ENCODE data around the gene PTPN4.
A peak's percentile ranks its signal among the peaks of the same experiment; 100 is the strongest.

Gene PTPN4

DNA sequence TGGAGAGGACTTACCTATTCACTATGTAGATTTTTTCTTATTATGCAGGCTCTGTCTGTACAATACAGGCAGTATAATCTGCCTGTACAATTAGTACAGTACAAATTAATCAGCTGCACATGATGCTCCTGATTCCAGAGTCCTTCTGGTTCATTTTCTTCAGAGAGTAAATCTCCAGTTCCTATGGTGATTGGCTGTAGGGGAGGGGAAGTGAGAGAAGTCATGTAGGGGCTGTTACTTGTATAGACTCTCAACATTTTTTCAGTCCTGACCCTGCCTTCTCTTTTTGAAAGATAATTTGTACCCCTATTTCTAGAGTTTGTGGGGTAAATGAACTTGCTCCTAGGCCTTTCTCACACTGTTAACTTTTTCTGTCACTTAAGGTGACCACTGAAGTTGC is 54.5 kb downstream of the PTPN4 start:
- DNase-seq, result no peak

DNA sequence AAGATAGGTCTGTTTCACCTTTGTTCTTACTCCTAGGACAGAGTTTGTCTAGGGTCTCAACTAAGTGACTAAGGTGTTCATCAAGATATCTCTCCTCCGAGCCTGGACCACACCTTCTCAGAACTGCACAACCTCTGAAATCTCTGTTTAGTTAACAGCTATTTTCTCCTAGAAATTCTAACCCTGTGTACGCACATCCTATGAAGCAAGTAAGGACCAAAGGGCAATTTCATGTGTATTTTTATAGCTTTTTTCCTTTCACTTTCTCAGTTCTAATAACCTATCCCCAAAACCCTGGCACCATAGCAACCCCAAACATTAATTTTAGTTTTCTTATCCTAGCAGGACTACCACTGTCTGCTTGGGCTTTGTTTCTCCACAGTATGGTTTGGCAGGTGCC is 59.1 kb downstream of the PTPN4 start:
- no peak for DNase-seq

DNA sequence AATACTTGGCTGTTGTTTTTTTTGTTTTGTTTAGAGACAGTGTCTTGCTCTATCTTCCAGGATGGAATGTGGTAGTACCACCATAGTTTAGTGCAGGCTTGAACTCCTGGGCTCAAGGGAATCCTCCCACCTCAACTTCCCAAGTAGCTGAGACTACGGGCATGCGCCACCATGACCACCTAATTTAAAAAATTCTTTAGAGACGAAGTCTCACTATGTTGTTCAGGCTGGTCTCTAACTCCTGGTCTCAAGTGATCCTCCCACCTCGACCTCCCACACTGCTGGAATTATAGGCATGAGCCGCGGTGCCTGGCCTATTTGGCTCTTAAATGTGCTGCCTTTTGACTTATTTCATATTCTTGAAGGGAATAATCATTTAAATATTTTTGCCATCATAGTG is 60.1 kb downstream of the PTPN4 start:
- DNase-seq, result no peak

DNA sequence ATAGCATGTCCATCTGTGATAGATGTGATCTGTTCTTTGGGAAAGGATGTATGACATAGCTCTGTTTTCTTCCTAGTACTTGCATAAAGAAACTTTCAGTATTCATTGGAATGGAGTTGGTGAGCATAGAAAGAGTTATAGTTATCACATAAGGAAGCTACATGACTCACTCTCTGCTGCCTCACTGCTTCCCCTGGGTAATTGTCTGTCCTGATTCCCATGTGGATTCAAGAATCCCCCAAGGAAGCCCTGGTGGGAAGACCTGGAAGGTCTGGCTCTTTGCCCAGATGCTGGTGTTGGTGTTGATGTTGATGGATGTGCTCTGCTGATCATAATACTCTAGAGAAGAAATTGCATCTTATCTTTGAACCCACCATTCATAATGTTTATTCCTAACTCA is 60.6 kb downstream of the PTPN4 start:
- DNase-seq, result no peak

DNA sequence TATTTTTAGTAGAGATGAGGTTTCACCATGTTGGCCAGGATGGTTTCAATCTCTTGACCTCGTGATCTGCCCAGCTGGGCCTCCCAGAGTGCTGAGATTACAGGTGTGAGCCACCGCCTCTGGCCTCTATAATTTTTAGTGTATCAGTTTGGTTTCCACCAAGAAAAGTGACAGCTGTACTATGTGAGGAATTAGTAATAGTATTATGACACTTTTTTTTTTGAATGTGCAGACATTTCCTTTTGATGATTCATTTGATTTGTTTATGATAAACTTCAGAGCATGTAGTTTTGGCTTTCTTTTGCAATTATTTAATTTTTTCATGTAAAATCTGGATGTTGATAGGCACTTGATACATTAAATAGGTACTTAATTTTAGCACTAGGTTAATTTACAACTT is 61.5 kb downstream of the PTPN4 start:
- DNase-seq, result no peak

DNA sequence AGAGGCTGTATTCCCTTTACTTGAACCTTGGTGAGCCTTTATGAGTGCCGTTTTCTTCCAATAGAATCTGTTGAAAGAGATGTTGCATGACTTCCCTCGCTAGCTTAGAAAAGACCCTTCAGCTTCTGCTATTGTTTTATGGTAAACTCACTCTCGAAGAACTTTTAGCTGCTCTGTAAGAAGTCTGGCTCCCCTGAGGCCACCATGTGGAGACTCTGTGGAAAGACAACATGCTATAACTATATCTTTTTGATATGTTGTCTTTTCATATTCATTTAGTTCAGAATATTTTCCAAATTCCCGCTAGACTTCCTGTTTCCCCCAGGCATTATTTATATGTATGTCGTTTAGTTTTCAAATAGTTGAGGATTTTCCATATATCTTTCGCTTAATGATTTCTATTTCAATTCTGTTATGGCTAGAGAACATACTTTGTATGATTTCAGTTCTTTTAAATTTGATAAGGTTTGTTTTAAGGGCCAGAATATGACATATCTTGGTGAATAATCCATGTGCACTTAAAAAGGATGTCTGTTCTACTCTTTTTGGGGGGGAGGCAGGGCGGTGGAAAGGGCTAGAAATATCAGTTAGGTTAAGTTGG is 64.1 kb downstream of the PTPN4 start:
- DNase-seq, result no peak

DNA sequence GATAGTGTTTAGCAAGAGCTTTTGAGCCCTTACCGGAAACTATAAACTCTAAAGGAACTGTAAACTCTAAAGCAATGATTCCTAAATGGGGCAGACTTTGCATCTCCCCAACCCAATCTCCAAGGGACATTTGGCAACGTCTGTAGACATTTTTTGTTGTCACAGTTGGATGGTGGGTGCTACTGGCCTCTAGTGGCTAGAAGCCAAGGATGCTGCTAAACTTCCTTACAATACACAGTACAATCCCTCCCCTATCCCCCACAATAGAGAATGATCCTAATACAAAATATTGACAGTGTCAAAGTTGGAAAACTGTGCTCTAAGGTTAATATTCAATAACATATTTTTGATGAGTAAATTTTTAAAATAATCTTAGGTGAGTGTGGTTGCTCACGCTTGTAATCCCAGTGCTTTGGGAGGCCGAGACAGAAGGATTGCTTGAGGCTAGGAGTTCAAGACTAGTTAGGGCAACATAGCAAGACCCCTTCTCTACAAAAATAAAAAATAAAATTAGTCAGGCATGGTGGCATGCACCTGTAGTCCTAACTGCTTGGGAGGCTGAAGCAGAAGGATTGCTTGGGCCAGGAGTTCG is 66.7 kb downstream of the PTPN4 start:
- no peak for DNase-seq

DNA sequence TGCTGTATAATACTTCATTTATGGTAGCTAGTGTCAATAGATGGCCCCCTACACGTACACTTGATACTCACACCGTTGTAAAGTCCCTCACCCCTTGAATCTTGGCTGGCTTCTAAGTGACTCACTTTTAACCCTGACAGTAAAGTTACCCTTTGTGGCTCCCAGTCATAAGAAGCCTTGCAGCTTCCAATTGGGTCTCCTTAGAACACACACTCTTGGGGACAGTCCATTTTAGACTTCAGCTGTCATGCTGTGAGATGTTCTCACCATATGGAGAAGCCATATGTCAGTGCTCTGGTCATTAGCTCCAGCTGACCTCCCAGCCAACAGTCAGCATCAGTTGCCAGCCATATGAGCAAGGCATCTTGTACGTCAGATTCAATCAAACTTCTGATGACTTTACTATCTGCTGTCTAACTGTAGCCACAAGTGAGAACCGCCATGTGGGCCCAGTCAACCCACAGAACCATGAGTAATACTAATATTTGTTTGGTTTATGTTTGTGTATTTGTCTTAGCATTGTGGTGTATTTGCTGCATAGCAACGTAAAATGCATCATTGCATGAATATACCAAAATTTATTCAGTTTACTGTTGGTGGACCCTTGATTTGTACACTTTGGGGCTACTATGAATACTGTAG is 68.3 kb downstream of the PTPN4 start:
- no peak for DNase-seq

DNA sequence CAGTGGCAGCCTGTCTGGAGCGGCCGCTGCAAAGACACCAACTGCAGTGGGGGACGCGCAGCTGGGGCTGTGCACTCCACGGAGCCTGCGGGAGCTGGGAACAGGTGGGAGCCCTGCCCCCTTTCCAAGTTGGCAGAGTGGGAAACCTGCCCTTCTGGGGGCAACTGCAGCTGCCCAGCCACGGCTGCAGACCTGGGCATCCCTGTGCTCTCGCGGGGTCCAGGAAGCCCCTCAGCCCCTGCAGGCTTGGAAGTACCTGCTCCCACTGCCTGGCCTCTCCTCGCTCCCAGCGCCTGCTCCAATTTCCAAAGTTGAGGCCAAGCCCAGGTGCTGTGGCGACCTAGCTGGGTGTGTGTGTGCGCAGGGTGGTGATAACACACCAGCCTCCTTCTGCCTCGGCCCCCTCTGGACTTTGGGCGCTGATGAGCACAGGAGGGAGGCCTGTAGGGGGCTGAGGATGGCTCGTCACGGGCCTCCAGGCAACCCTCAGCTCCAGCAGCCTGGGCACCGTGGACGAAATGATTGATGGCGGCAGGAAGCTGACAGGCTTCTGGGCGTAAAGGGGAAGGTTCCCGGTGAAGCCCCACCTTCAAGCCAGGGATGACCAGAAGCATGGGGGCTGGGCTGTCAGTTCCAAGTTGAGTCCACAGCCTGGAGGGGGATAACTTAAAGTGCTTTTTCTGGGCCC is 76.9 kb downstream of the PTPN4 start:
- DNase-seq, result no peak

DNA sequence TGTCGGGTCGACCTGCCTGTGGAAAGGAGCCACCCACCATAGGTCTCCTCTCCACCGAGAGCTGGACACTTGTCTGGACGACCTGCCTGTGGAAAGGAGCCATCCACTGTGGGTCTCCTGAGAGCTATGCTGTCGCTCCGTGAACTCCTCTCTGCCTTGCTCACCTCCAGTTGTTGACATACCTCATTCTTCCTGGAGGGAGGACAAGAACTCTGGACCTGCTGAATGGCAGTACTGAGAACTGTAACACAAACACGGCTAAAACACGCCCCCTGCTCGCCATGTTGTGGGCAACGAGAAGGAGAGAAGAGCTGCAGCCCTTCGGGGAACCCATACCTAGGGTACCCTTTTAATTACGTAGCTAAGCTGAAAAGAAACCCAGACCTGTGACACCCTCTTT is 77.6 kb downstream of the PTPN4 start:
- DNase-seq, result no peak

DNA sequence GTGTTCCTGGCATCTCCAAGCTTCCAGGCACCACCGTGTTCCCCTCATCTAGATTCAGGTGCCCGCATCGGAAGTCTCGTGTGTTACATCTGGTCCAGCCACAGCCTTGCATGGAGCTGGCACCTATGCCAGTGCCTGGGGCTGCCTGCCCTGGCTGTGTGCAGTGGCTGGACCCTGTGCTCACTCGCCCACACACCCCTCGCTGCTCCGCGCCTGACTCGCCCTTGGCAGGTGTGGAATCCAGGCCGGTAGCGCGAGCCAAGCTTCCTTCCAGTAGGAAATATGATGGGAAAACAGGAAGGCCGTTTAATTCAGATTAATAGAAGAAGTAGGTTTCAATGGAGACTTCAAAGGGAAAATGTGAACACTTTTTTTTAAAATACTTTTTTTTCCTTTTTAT is 78.0 kb downstream of the PTPN4 start:
- no peak for DNase-seq

DNA sequence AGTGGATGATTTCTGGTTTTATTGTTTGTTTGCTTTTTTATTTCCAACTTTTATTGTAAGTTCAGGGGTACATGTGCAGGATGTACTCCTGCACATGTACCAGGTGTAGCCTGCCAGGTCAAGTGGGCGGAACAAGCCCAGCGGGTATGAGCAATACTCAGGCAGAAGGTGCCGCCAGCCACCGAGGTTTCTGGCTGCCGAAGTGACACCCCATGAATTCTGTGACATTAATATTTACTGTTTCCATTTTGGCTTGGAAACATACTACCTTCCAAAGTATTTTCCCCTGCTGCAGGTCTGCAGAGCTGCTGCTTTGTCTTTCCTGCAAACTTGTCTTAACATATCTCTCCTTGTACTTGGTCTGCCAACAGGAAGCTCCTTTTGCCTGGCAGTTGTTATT is 78.5 kb downstream of the PTPN4 start:
- peak; percentile 19 for DNase-seq

DNA sequence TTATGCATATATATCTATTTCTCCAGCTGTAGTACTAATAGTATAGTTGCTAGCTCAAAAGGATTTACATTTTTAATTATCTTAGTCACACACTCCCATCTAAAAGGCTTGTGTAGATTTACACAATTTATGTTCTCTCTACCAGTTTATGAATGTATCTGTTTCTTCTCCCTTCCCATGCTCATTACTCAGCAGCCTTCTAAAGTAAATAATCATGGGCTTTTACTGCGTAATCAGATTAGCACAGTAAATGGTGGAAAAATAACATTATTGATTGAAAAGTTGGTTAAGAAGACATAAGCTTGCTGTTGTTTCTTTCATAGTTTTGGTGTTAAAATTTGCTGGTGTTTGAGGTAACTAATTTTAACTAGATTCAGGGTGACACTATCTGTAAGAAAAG is 81.8 kb downstream of the PTPN4 start:
- DNase-seq, result no peak

DNA sequence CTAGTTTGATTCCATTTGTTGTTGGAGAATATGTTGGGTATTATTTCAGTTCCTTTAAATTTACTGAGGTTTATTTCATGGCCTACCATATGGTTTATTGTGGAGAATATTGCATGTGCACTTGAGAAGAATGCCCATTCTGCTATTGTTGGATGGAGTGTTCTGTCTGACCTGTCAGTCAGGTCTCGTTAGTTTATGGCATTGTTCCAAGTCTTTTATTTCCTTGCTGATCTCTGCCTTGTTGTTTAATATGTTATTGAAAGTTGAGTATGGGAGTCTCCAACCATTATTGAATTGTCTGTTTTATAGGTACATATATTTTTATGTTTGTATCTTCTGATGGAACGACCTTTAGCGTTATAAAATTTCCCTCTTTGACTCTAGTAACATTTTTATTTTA is 86.3 kb downstream of the PTPN4 start:
- no peak for DNase-seq

DNA sequence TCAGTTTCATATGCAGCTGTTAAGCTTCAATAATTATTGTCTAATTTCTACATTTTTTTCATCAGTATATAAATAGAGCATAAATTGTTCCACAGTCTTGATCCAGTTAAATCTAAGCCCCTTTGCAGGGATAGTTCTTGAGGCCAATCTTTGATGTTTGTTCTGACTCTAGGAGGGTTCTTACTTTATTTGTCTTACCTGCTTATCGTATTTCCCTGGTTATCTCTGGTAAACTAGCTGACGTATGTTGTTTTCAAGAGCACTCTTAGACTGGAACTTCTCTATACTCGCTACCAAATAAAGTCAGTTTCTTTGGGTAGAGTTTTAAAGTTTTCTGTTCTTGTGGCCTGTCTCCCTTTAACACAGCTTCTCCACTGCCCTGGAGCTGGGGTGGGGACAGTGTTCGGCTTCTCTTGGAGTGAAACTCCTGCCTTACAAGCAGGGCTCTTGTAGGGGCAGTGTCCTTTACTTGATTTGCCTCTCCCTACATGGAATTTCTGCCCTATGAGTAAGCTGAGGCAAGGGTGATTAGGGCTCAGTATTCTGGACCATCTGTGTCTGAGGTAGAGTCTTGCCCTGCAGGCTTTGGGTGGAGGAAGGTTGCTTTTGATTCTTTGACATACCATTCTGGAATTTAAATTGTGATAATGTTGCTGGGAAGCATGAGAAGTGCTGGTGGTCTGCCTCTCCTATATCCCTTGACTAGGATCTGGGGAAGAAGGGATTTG is 90.3 kb downstream of the PTPN4 start:
- DNase-seq, result no peak

DNA sequence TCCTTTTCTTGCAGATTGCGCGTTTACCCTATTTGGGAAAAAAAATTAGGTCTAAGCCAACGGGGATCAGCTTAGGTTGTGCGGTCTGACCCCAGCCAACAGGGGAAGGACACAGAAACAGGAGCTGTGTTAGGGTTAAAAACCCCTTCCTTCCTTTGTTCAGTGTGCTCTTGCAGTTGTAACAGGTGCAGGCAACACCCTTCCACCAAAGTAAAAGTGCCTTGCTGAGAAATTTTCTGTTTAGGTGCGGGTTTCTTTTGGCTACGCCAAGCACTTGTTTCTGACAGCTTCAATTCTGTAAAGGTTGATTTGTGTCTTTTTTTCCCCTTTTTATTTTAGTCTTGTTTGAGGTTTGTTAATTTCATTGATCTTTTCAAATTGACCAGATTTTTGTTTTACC is 92.5 kb downstream of the PTPN4 start:
- no peak for DNase-seq

DNA sequence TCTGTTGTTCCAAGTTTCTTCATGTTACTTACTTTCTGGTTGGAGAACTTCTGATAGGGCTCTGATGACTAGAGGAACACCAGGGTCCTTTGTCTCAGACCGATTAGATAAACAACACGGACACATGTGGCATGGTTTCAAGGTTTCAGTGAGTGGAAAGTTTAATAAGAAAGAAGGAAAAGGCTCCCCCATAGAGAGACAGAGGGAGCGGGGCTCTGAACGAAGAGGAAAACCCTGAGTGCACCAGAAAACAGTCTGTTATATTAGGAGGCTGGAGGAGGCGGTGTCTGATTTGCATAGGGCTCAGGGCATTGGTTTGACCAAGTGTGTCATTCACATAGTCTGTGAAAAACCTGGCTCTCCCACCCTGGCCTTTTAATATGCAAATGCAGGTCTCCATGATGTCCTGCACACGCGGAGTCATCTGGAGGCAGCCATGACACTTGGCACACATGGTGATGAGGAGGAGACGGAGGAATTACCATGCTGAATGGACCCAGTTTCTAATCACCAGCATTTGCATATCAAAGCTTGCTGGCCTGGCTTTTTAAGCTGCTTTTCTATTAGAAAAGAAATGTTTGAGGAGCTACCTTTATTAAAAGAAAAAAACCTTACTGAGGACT is 94.2 kb downstream of the PTPN4 start:
- DNase-seq, result no peak

DNA sequence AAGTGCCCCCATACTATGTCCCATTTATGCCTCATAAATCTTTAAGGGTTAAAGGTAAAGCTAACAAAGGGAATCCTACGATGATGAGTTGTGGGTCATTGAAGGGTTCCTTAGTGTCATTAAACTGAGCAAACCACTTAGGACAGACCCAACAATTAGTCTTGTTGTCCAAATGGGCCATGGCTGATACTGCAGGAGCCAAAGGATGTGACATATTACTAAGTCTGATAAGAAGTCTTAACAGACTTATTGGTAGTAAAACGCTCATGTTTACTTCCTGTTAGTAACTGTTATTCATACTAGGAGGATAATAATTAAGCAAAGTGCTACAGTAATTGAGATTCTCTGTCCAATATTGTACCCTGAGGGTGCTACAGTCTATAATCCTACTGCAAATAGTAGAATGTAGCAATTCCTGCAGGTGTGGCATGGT is 96.8 kb downstream of the PTPN4 start:
- no peak for DNase-seq

DNA sequence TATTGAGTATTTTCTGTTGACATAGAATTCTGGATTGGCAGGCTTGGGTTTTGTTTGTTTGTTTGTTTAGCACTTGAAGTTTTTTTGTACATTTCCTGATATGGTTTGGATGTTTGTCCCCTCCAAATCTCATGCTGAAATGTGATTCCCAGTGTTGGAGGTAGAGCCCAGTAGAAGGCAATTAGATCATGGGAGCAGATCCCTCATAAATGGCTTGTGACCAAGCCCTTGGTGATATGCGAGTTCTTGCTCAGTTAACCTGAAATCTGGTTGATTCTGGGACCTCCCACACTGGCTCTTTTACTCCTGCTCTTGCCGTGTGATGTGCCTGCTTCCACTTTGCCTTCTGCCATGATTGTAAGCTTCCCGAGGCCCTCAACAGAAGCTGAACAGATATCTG is 98.0 kb downstream of the PTPN4 start:
- no peak for DNase-seq

DNA sequence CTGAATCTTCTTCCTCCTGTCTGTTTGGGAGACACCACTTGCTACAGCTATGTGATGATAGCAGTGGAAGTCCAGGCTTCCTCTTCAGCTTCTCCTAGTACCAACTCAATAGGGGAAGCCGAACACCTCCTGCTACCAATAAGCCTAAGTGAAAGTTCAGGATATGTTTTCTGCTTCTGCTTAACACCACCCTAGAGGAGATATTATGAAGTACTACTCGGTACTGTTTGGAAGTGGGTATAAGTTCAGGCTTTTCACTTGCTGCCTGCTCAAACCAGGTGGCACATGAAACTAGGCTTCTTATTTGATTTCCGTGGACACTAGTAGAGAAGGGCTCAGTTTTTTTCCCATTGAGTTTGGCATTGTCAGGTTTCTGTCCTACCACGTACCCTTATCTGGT is 99.8 kb downstream of the PTPN4 start:
- DNase-seq, result no peak

DNA sequence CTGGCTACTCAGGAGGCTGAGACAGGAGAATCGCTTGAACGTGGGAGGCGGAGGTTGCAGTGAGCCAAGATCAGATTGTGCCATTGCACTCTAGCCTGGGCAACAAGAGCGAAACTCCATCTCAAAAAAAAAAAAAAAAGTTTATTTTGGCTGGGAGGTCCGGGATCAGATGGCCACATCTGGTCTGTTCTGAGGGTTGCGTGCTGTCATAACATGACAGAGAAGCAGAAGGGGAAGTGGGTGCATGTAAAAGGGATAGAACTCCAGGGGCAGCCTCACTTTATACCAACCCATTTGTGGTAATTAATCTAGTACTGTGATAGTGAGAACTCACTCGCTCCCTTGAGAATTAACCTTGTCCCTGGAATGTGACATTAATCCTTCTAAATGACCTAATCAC is 101.2 kb downstream of the PTPN4 start:
- DNase-seq, result no peak

DNA sequence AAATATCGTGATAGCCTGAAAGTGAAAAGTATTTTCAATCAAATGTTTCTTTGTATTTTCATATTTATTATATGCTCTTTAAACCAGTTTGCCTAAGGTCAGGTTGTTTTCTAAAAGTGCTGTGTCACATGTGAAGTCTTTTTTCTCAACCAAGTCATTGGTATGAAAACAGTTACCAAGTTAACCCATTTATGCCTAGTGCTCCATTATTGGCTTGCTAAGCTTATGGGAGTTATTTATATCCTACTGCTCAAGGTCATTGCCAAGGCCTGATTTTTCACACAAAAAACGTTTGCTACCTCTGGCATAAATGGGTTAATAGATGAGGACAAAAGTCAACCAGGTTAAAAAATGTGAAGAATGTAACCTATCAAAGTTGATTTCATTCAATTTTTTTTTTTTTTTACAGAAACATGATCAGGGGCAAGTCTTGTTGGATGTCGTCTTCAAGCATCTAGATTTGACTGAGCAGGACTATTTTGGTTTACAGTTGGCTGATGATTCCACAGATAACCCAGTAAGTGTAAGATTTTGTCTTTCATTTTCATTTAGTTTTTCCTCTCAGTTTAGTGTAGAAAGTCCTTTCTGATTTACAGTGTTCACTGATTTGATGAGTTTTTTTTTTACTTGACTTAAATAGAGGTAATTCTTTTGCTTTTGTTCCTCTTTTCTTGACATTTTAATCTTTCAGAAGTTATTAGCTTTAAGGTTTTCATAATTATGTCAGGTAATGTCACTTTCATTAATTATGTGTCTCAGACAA is 102.6 kb downstream of the PTPN4 start:
- DNase-seq, result no peak

All from NCI-H1105 (cell line).